ENCODE data around the gene ST6GALNAC1.
"Not testable (repeated sequence)": the region's sequence is repeated elsewhere in the genome, so short reads cannot be mapped to it uniquely, and the experiment has no call there.

ST6GALNAC1 gene

GRCh38 chr17:76611080-76611749, 32.3 kb downstream of the ST6GALNAC1 start:
- not testable (repeated sequence) for DNase-seq

- DNase-seq = not testable (repeated sequence)
Observed at GRCh38 chr17:76606685-76607084, 36.9 kb downstream of the ST6GALNAC1 start.

GRCh38 chr17:76601065-76601464, 42.5 kb downstream of the ST6GALNAC1 start:
- DNase-seq = no peak

GRCh38 chr17:76599694-76600460, 43.7 kb downstream of the ST6GALNAC1 start:
- no peak for DNase-seq

- DNase-seq = peak; percentile 62
Observed at GRCh38 chr17:76598004-76598439, 45.5 kb downstream of the ST6GALNAC1 start.

- peak; percentile 93 for DNase-seq
Observed at GRCh38 chr17:76597156-76598003, 46.2 kb downstream of the ST6GALNAC1 start.

GRCh38 chr17:76594690-76595089, 48.9 kb downstream of the ST6GALNAC1 start:
- DNase-seq = no peak

- no peak for DNase-seq
Observed at GRCh38 chr17:76593959-76594358, 49.6 kb downstream of the ST6GALNAC1 start.

- DNase-seq = no peak
Observed at GRCh38 chr17:76593384-76593826, 50.2 kb downstream of the ST6GALNAC1 start.

- no peak for DNase-seq
Observed at GRCh38 chr17:76588182-76588581, 55.4 kb downstream of the ST6GALNAC1 start.

- peak; percentile 87 for DNase-seq
Observed at GRCh38 chr17:76586741-76587487, 56.6 kb downstream of the ST6GALNAC1 start.

GRCh38 chr17:76585649-76586593, 57.6 kb downstream of the ST6GALNAC1 start, which contains the start of gene ST6GALNAC2:
ST6GALNAC2 (minus strand) TSS chr17:76585860; CDS start chr17:76585808, 52 bp downstream.
- peak; percentile 51 for DNase-seq

GRCh38 chr17:76585033-76585648, 58.4 kb downstream of the ST6GALNAC1 start:
- no peak for DNase-seq

GRCh38 chr17:76584427-76585032, 59.0 kb downstream of the ST6GALNAC1 start:
- no peak for DNase-seq

GRCh38 chr17:76582660-76583059, 60.9 kb downstream of the ST6GALNAC1 start:
- DNase-seq = no peak

- no peak for DNase-seq
Observed at GRCh38 chr17:76581515-76581914, 62.0 kb downstream of the ST6GALNAC1 start.

- no peak for DNase-seq
Observed at GRCh38 chr17:76579281-76579680, 64.3 kb downstream of the ST6GALNAC1 start.

- no peak for DNase-seq
Observed at GRCh38 chr17:76578376-76578775, 65.2 kb downstream of the ST6GALNAC1 start.

- DNase-seq = no peak
Observed at GRCh38 chr17:76577876-76578275, 65.7 kb downstream of the ST6GALNAC1 start.

GRCh38 chr17:76576189-76576588, 67.4 kb downstream of the ST6GALNAC1 start:
- DNase-seq = no peak

Data from NCI-H1105 treated with DMSO at 0.1 percent for 48 hours (cell line).